HCT116 (cell line): ENCODE measurements around the gene PLEKHG1. TPM values are rescaled to one million over a fixed set of nuclear protein-coding genes. Genes with fewer than 3 reads are reported as not detected.

Source experiments
- ATAC-seq: fragments of 200-7000 bp; cut with Tn5 transposase; 2 replicates; pipeline ENCODE4 v1.9.1; 2020; ENCODE audit warnings: mild to moderate bottlenecking, moderate library complexity
- BruUV-seq: library from RNA; stranded (reverse); fragments of 400-500 nt; replicated peaks from 2 replicates; lab custom pipeline; 2021; lab: Mats Ljungman, UMichigan
- CTCF ChIA-PET: fragments of 300-600 bp; sonication (Branson Sonifier 250); formaldehyde crosslinking; loops from one replicate; lab custom pipeline; 2021; ENCODE audit warnings: antibody characterized with exemption; lab: Charles Lee
- POLR2A ChIA-PET: fragments of 300-600, 350-600 bp; sonication (Branson Sonifier 250); formaldehyde crosslinking; loops from one replicate; lab custom pipeline; 2021; ENCODE audit warnings: antibody characterized with exemption; lab: Charles Lee
- RAD21 ChIA-PET, 2 experiments: fragments of 300-600 bp; sonication (Branson Sonifier 250); formaldehyde crosslinking; loops; one replicate each; lab custom pipeline; 2023; ENCODE audit warnings: low total read pairs in 2 of 2; ENCODE audit not compliant: uncharacterized antibody in 2 of 2, unreplicated experiment in 2 of 2, low non-redundant PET in 1 of 2; lab: Charles Lee
- DNase-seq: peaks from one replicate; pipeline ENCODE4 v3.0.0-alpha.2; 2010; ENCODE audit warnings: low read depth, low spot score
- H2AFZ ChIP-seq: fragments of 200-600 bp; shearing (Covaris generic), sonication (generic); 2 replicates; pipeline ENCODE4 v1.6.1; 2017; ENCODE audit warnings: low read depth, mixed run types, mixed read lengths, antibody characterized with exemption, low read length; ENCODE audit not compliant: poor library complexity, severe bottlenecking
- H3K27ac ChIP-seq: 2 replicates; pipeline ENCODE4 v1.5.1; 2012; ENCODE audit warnings: low read depth, low read length
- H3K27me3 ChIP-seq: fragments of 200-600 bp; sonication (generic); 2 replicates; pipeline ENCODE4 v1.6.1; 2016; ENCODE audit warnings: mixed run types, low read length, mixed read lengths; ENCODE audit not compliant: insufficient read depth
- H3K36me3 ChIP-seq, 2 experiments: fragments of 200-500 bp in 1 of 2; fragments of 200-600 bp in 1 of 2; sonication (Bioruptor generic) in 1 of 2; sonication (generic) in 1 of 2; 2 replicates each; pipeline versions ENCODE4 v1.5.1 to v1.6.1; 2014 to 2016; ENCODE audit warnings: low read length in 2 of 2, inconsistent platforms in 1 of 2, mixed read lengths in 1 of 2, mixed run types in 1 of 2; ENCODE audit not compliant: insufficient read depth in 2 of 2, control insufficient read depth in 1 of 2
- H3K4me1 ChIP-seq, 2 experiments: fragments of 200-600 bp in 1 of 2; sonication (generic) in 1 of 2; 2 replicates each; pipeline versions ENCODE4 v1.5.1 to v1.6.1; 2012 to 2017; ENCODE audit warnings: low read length in 2 of 2, inconsistent platforms in 1 of 2, mild to moderate bottlenecking in 1 of 2, mixed read lengths in 1 of 2, mixed run types in 1 of 2, moderate library complexity in 1 of 2; ENCODE audit not compliant: insufficient read depth in 2 of 2, control insufficient read depth in 1 of 2
- H3K4me2 ChIP-seq: fragments of 200-600 bp; sonication (generic); 2 replicates; pipeline ENCODE4 v1.6.1; 2017; ENCODE audit warnings: mixed run types, low read length, mixed read lengths
- H3K4me3 ChIP-seq, 2 experiments: fragments of 200-600 bp in 1 of 2; sonication (generic) in 1 of 2; replicated peaks in 1 of 2; 2 replicates each; pipeline ENCODE4 v1.5.1; 2011 to 2016; ENCODE audit warnings: low read length in 2 of 2, control low read depth in 1 of 2, low read depth in 1 of 2, mild to moderate bottlenecking in 1 of 2, mixed read lengths in 1 of 2, mixed run types in 1 of 2
- H3K79me2 ChIP-seq: fragments of 200-600 bp; sonication (generic); 2 replicates; pipeline ENCODE4 v1.6.1; 2017; ENCODE audit warnings: mild to moderate bottlenecking, mixed run types, low read length, moderate library complexity, mixed read lengths; ENCODE audit not compliant: insufficient read depth
- H3K9ac ChIP-seq: fragments of 200-600 bp; sonication (generic); 2 replicates; pipeline ENCODE4 v1.6.1; 2016; ENCODE audit warnings: low read length, mixed read lengths
- H3K9me2 ChIP-seq: fragments of 200-600 bp; sonication (generic), shearing (Covaris generic); 2 replicates; pipeline ENCODE4 v1.6.1; 2017; ENCODE audit warnings: mixed run types, mild to moderate bottlenecking, moderate library complexity; ENCODE audit not compliant: insufficient read depth
- H3K9me3 ChIP-seq, 2 experiments: fragments of 200-500 bp in 1 of 2; fragments of 200-600 bp in 1 of 2; sonication (Bioruptor generic) in 1 of 2; sonication (generic) in 1 of 2; 2 replicates each; pipeline ENCODE4 v1.6.1; 2014 to 2017; ENCODE audit warnings: low read length in 2 of 2, mixed read lengths in 2 of 2, inconsistent platforms in 1 of 2, low read depth in 1 of 2, mild to moderate bottlenecking in 1 of 2, mixed run types in 1 of 2, moderate library complexity in 1 of 2; ENCODE audit not compliant: control insufficient read depth in 1 of 2, insufficient read depth in 1 of 2
- H4K20me1 ChIP-seq: fragments of 200-600 bp; sonication (generic), shearing (Covaris generic); 2 replicates; pipeline ENCODE4 v1.6.1; 2017; ENCODE audit warnings: mixed run types, mild to moderate bottlenecking, moderate library complexity; ENCODE audit not compliant: insufficient read depth
- CTCF ChIP-seq, 3 experiments: fragments of 200-600 bp in 1 of 3; sonication (generic) in 1 of 3; IDR thresholded peaks in 2 of 3; conservative IDR thresholded peaks in 1 of 3; 2 replicates each; pipeline ENCODE4 v1.5.1; 2012 to 2017; ENCODE audit warnings: low read depth in 2 of 3, low read length in 2 of 3, antibody characterized with exemption in 1 of 3, borderline replicate concordance in 1 of 3, control low read depth in 1 of 3, mild to moderate bottlenecking in 1 of 3, mixed read lengths in 1 of 3, mixed run types in 1 of 3, moderate library complexity in 1 of 3; ENCODE audit not compliant: insufficient read depth in 1 of 3
- EGR1 ChIP-seq: IDR thresholded peaks from 2 replicates; pipeline ENCODE4 v1.6.1; 2012; ENCODE audit warnings: low read depth
- ELF1 ChIP-seq: IDR thresholded peaks from 2 replicates; pipeline ENCODE4 v1.6.1; 2012; ENCODE audit warnings: low read depth, borderline replicate concordance
- EZH2phosphoT487 ChIP-seq: fragments of 200-600 bp; IDR thresholded peaks from 2 replicates; pipeline ENCODE4 v1.6.1; 2018; ENCODE audit warnings: antibody characterized with exemption, borderline replicate concordance
- FOSL1 ChIP-seq: IDR thresholded peaks from 2 replicates; pipeline ENCODE4 v1.6.1; 2012; ENCODE audit warnings: low read depth
- JUND ChIP-seq: IDR thresholded peaks from 2 replicates; pipeline ENCODE4 v1.6.1; 2012
- MAX ChIP-seq: IDR thresholded peaks from 2 replicates; pipeline ENCODE4 v1.6.1; 2012
- POLR2AphosphoS5 ChIP-seq: IDR thresholded peaks from 2 replicates; pipeline ENCODE4 v1.6.1; 2011; ENCODE audit warnings: mild to moderate bottlenecking, low read depth, low read length, moderate library complexity
- RAD21 ChIP-seq: IDR thresholded peaks from 2 replicates; pipeline ENCODE4 v1.6.1; 2012; ENCODE audit warnings: low read depth, mild to moderate bottlenecking
- REST ChIP-seq: IDR thresholded peaks from 2 replicates; pipeline ENCODE4 v1.6.1; 2012; ENCODE audit warnings: low read depth
- ZNF274 ChIP-seq: fragments of 200-500 bp; sonication (Bioruptor generic); IDR thresholded peaks from 2 replicates; pipeline ENCODE4 v1.6.1; 2014; ENCODE audit warnings: mild to moderate bottlenecking, low read depth, low read length, inconsistent platforms
- intact Hi-C: fragments of 100-400 bp; cut with micrococcal nuclease; formaldehyde crosslinking; loops from 2 replicates; pipeline ENCODE4 v1.10.0; 2022
- total RNA-seq: library from RNA; stranded (reverse); gene quantifications from one replicate; pipeline ENCODE4 v1.2.1, GENCODE V29; 2021; ENCODE audit not compliant: unreplicated experiment

The PLEKHG1 gene
- total RNA-seq, 1 experiment from 2014 or later = 10.4 TPM

- CTCF ChIA-PET = interaction anchor here (2.9 kb wide), 1 partner anchor 181 kb away, joined by 18 read pairs; no protein-coding TSS in a partner anchor
- RAD21 ChIA-PET = interaction anchor here in 1 of 2 experiments (0.7 kb wide), 1 partner anchor 59 kb away, joined by 3 read pairs; no protein-coding TSS in a partner anchor
- POLR2A ChIA-PET = no interaction called here
- H4K20me1 ChIP-seq = no peaks in the 10 kb centered on the region
- H3K4me3 ChIP-seq = no peak overlapping the region
- no peaks in the 10 kb centered on the region for H3K9me2 ChIP-seq
- no peak for TF ChIP-seq POLR2AphosphoS5
- TF ChIP-seq CTCF (IDR thresholded peaks at IDR 0.05 in 2 of 3, conservative IDR thresholded peaks at IDR 0.05 in 1 of 3; ENCODE audit: borderline replicate concordance in 1 of 3, insufficient read depth in 1 of 3, low read depth in 2 of 3, low read length in 2 of 3) = no peak
- H3K4me2 ChIP-seq = no peak overlapping the region
- BruUV-seq = no TSS peak
- no peak for DNase-seq
- no peak overlapping the region for H3K9ac ChIP-seq
- no peaks in the 10 kb centered on the region for H3K27me3 ChIP-seq
- H3K4me1 ChIP-seq = peaks cover 4 to 13% of the 10 kb centered on the region in 2 experiments; a peak in 2 of 4 replicates
- no peaks in the 10 kb centered on the region for H3K79me2 ChIP-seq
- no peaks in the 10 kb centered on the region for H3K9me3 ChIP-seq
- H3K36me3 ChIP-seq = no peaks in the 10 kb centered on the region
- no peak for ATAC-seq
- H3K27ac ChIP-seq = no peak overlapping the region
- intact Hi-C loops = no loop called here
- no peak overlapping the region for H2AFZ ChIP-seq
These were observed 1.3 kb upstream of the PLEKHG1 start for GRCh38 chr6:150598401-150598800.

GRCh38 chr6:150598858-150599198 is 857 bp upstream of the PLEKHG1 start:
- H3K9me2 ChIP-seq = no peaks in the 10 kb centered on the region
- peaks cover 4 to 13% of the 10 kb centered on the region in 2 experiments; a peak in 2 of 4 replicates for H3K4me1 ChIP-seq
- ATAC-seq (no peak), DNase-seq (no peak)
- no peaks in the 10 kb centered on the region for H3K36me3 ChIP-seq
- RAD21 ChIA-PET = no interaction called here
- CTCF ChIA-PET = interaction anchor here (2.9 kb wide), 1 partner anchor 181 kb away, joined by 18 read pairs; no protein-coding TSS in a partner anchor
- peak overlapping the region in 1 of 2 experiments; percentile 72; a peak in 1 of 4 replicates for H3K4me3 ChIP-seq
- POLR2A ChIA-PET = interaction anchor here (0.6 kb wide), 1 partner anchor 214 kb away, joined by 3 read pairs; no protein-coding TSS in a partner anchor
- H4K20me1 ChIP-seq = no peaks in the 10 kb centered on the region
- peak overlapping the region; percentile 95 for H2AFZ ChIP-seq
- no peak overlapping the region for H3K9ac ChIP-seq
- H3K27ac ChIP-seq = no peak overlapping the region
- H3K79me2 ChIP-seq = no peaks in the 10 kb centered on the region
- no TSS peak for BruUV-seq
- H3K4me2 ChIP-seq = peak overlapping the region; percentile 90
- intact Hi-C loops = no loop called here
- H3K9me3 ChIP-seq = no peaks in the 10 kb centered on the region
- no peaks in the 10 kb centered on the region for H3K27me3 ChIP-seq
- no peak for TF ChIP-seq MAX
- no peak for TF ChIP-seq EZH2phosphoT487
- TF ChIP-seq FOSL1 = no peak
- TF ChIP-seq REST = no peak
- TF ChIP-seq CTCF (IDR thresholded peaks at IDR 0.05 in 2 of 3, conservative IDR thresholded peaks at IDR 0.05 in 1 of 3; ENCODE audit: borderline replicate concordance in 1 of 3, insufficient read depth in 1 of 3, low read depth in 2 of 3, low read length in 2 of 3) = no peak
- TF ChIP-seq RAD21 = no peak
- TF ChIP-seq EGR1 = no peak
- TF ChIP-seq ELF1 = no peak
- no peak for TF ChIP-seq JUND
- TF ChIP-seq ZNF274 = no peak
